ENCODE results near the gene FKBP1A. TPM values are rescaled to one million over a fixed set of nuclear protein-coding genes. Genes with fewer than 3 reads are reported as not detected.

Gene FKBP1A
- total and polyA plus RNA-seq, 3 donors from 2014 or later, result 90.9 to 182 (median 122) TPM

DNA sequence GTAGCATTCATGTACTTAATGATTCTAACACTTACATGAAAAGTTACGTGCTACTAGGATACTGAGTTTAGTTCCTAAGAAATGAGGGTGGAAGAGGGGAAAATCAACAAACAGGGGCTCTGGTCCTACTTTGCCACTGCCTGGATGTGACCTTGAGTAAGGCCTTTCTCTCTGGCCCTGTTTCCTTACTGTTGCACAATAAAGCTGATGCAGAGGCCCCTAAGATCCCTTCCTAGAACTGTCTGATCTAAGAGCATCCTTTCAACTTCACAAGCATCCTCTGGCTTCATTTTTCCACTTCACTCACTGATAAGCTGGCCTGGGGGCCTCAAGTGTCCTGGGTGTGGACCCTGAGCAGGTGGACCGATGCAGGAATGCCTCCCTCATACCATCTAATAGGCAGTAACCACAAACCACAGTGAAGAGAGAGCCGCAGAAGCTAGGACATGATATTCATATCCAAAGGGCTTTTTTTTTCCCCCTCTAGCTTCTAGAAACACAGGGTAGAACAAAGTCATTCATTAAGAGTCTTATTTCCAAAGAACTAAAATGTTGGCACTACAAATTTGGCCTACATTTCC is 21.6 kb downstream of the FKBP1A start:
- H3K36me3 ChIP-seq (ENCODE audit: low read depth, missing control alignments), result no peaks in the 10 kb centered on the region
- 78 to 79% methylated on average over 3 of the region's 3 CpGs for WGBS, 2 donors

DNA sequence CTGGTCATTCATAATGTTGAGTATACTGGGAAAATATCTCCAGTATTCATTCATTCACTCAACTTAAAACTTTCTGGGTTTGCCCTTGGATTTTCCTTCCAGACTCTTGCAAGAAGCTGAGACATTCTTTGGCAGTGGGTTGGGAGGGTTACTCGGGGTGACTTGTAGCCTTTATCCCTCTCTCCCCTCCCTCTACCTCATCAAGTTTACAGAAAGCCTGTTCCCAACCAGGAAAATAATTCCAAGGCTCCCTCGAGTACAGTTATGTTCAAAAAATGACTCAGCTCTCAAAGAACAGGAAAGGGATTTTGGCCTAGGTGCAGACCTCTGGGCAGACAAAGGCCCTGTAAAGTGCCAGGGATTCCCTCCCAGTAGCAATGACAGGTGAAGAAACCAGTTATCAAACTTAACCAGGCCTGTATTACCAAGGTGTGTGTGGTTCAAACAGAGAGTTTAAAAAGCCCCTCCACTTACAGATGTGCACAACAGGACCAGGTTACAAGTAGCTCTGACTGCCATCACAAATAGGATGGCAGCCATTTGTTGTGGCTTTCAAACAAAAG is 22.2 kb downstream of the FKBP1A start:
- no peaks in the 10 kb centered on the region for H3K9me3 ChIP-seq
- no peaks in the 10 kb centered on the region for H3K27me3 ChIP-seq
- H3K4me3 ChIP-seq, result no peak overlapping the region
- peaks cover 3% of the 10 kb centered on the region for H3K4me1 ChIP-seq
- intact Hi-C loops (cut with DNase I; ENCODE audit: low total_unique reads), result no loop called here
- WGBS, 2 donors, result 25 to 45% methylated on average over 2 of the region's 2 CpGs
- H3K27ac ChIP-seq, result peak overlapping the region in 1 of 2 donors; percentile 15
- no peak for DNase-seq
- H3K36me3 ChIP-seq (ENCODE audit: low read depth, missing control alignments), result no peaks in the 10 kb centered on the region
- TF ChIP-seq, protein P1, sequence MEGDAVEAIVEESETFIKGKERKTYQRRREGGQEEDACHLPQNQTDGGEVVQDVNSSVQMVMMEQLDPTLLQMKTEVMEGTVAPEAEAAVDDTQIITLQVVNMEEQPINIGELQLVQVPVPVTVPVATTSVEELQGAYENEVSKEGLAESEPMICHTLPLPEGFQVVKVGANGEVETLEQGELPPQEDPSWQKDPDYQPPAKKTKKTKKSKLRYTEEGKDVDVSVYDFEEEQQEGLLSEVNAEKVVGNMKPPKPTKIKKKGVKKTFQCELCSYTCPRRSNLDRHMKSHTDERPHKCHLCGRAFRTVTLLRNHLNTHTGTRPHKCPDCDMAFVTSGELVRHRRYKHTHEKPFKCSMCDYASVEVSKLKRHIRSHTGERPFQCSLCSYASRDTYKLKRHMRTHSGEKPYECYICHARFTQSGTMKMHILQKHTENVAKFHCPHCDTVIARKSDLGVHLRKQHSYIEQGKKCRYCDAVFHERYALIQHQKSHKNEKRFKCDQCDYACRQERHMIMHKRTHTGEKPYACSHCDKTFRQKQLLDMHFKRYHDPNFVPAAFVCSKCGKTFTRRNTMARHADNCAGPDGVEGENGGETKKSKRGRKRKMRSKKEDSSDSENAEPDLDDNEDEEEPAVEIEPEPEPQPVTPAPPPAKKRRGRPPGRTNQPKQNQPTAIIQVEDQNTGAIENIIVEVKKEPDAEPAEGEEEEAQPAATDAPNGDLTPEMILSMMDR (IDR thresholded peaks at IDR 0.05), result no peak
- TF ChIP-seq POLR2A (IDR thresholded peaks at IDR 0.05), result no peak

More for the DNA sequence above, 21.6 kb downstream of the FKBP1A start:
- H3K4me1 ChIP-seq, result peaks cover 7% of the 10 kb centered on the region
- intact Hi-C loops (cut with DNase I; ENCODE audit: low total_unique reads), result no loop called here
- DNase-seq, result no peak
- peak overlapping the region in 1 of 2 donors; percentile 15 for H3K27ac ChIP-seq
- no peak for TF ChIP-seq POLR2A (IDR thresholded peaks at IDR 0.05)
- TF ChIP-seq, protein P1 (IDR thresholded peaks at IDR 0.05), result no peak
- no peaks in the 10 kb centered on the region for H3K27me3 ChIP-seq
- H3K9me3 ChIP-seq, result no peaks in the 10 kb centered on the region
- H3K4me3 ChIP-seq, result no peak overlapping the region

DNA sequence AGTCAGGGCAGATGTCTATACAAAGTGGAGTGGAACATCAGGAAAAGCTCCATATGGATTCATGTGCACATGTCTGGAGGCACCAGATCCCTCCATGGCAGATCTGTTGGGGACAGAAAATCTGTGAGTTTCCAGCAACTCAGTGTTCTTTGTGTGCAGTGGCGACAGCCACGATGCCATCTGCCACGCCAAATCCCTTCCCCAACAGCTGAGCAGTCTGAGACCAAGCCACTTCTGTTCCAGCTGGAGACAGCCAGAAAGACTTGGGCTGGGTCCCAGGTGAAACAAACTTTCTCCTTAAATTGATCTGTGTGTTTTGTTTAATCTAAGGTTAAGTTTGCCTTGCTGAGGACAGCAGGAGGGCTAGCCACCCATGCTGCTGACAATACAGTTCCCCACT is 22.9 kb downstream of the FKBP1A start:
- Histone ChIP-seq H3K4me1 (no peaks in the 10 kb centered on the region), H3K27me3 (no peaks in the 10 kb centered on the region), H3K4me3 (no peak overlapping the region), H3K9me3 (no peaks in the 10 kb centered on the region), H3K27ac (no peak overlapping the region), H3K36me3 (ENCODE audit: low read depth, missing control alignments) (no peaks in the 10 kb centered on the region)
- intact Hi-C loops (cut with DNase I; ENCODE audit: low total_unique reads), result no loop called here
- 91 to 96% methylated on average over 3 of the region's 3 CpGs for WGBS, 2 donors
- no peak for DNase-seq
- no peak for TF ChIP-seq POLR2A (IDR thresholded peaks at IDR 0.05)
- TF ChIP-seq, protein P1 (IDR thresholded peaks at IDR 0.05), result no peak

DNA sequence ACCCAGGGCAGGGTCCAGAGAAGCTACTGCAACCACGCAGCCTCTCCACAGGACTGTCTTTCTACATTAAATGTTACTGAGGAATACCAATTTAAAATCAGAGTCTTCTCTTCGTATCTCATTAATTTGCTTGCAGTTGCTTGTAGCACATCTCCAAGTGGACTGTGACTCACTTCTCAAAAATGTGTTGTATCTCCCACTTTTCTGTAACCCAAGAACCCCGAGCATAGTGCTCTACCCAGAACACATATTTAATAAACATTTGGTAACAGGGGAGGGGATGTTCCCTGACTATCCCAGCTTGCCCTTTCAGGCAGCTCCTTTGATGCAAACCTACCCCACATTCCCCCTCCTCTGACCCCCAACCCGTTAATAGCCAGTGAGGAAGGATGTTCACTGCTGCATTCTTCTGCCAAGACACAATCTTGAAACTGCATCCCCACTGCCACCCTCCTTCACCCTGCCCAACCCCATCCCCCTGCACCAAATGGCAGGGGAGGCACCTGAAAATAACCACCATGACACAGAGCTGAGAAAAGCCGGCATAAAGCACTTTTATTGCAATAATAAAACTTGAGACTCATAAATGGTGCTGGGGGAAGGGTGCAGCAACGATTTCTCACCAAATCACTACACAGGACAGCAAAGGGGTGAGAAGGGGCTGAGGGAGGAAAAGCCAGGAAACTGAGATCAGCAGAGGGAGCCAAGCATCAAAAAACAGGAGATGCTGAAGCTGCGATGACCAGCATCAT is 24.2 kb downstream of the FKBP1A start:
- no peaks in the 10 kb centered on the region for H3K4me1 ChIP-seq
- no peak overlapping the region for H3K27ac ChIP-seq
- WGBS, 2 donors, result 62 to 75% methylated on average over 7 of the region's 7 CpGs
- no peak overlapping the region for H3K4me3 ChIP-seq
- H3K27me3 ChIP-seq, result no peaks in the 10 kb centered on the region
- no peak for TF ChIP-seq POLR2A (IDR thresholded peaks at IDR 0.05)
- TF ChIP-seq, protein P1 (IDR thresholded peaks at IDR 0.05), result no peak
- DNase-seq, result no peak
- no peaks in the 10 kb centered on the region for H3K36me3 ChIP-seq (ENCODE audit: low read depth, missing control alignments)
- intact Hi-C loops (cut with DNase I; ENCODE audit: low total_unique reads), result no loop called here
- H3K9me3 ChIP-seq, result no peaks in the 10 kb centered on the region

Measured in testis (tissue), 3 donors.